Measurements from ENCODE around the gene POLN. TPM values are rescaled to one million over a fixed set of nuclear protein-coding genes. Genes with fewer than 3 reads are reported as not detected.
A peak's percentile ranks its signal among the peaks of the same experiment; 100 is the strongest.
"Not testable (repeated sequence)": the region's sequence is repeated elsewhere in the genome, so short reads cannot be mapped to it uniquely, and the experiment has no call there.

POLN gene
- total RNA-seq, 1 experiment from 2014 or later: 0.24 TPM

GRCh38 chr4:2220016-2220630, 21.8 kb downstream of the POLN start:
- peak; percentile 63 for DNase-seq (ENCODE audit: low read depth)

GRCh38 chr4:2219233-2219760, 22.6 kb downstream of the POLN start:
- DNase-seq (ENCODE audit: low read depth): no peak

GRCh38 chr4:2218436-2218835, 23.5 kb downstream of the POLN start:
- DNase-seq (ENCODE audit: low read depth): no peak

- DNase-seq (ENCODE audit: low read depth): peak; percentile 55
Measured at GRCh38 chr4:2217726-2218125, 24.2 kb downstream of the POLN start.

- no peak for DNase-seq (ENCODE audit: low read depth)
Measured at GRCh38 chr4:2212831-2213230, 29.1 kb downstream of the POLN start.

GRCh38 chr4:2202789-2203188, 39.1 kb downstream of the POLN start:
- DNase-seq (ENCODE audit: low read depth): not testable (repeated sequence)

GRCh38 chr4:2194496-2194895, 47.4 kb downstream of the POLN start:
- DNase-seq (ENCODE audit: low read depth): no peak

- DNase-seq (ENCODE audit: low read depth): no peak
Measured at GRCh38 chr4:2193326-2193725, 48.6 kb downstream of the POLN start.

GRCh38 chr4:2186865-2187172, 55.1 kb downstream of the POLN start:
- no peak for DNase-seq (ENCODE audit: low read depth)

GRCh38 chr4:2186133-2186864, 55.6 kb downstream of the POLN start:
- peak; percentile 33 for DNase-seq (ENCODE audit: low read depth)

GRCh38 chr4:2183394-2183793, 58.5 kb downstream of the POLN start:
- no peak for DNase-seq (ENCODE audit: low read depth)

GRCh38 chr4:2182994-2183393, 58.9 kb downstream of the POLN start:
- no peak for DNase-seq (ENCODE audit: low read depth)

- DNase-seq (ENCODE audit: low read depth): no peak
Measured at GRCh38 chr4:2180410-2180809, 61.5 kb downstream of the POLN start.

GRCh38 chr4:2179717-2180116, 62.2 kb downstream of the POLN start:
- DNase-seq (ENCODE audit: low read depth): no peak

GRCh38 chr4:2178986-2179385, 62.9 kb downstream of the POLN start:
- no peak for DNase-seq (ENCODE audit: low read depth)

GRCh38 chr4:2177443-2178093, 64.4 kb downstream of the POLN start:
- peak; percentile 5 for DNase-seq (ENCODE audit: low read depth)

- no peak for DNase-seq (ENCODE audit: low read depth)
Measured at GRCh38 chr4:2175990-2176698, 65.8 kb downstream of the POLN start.

- no peak for DNase-seq (ENCODE audit: low read depth)
Measured at GRCh38 chr4:2174061-2174460, 67.9 kb downstream of the POLN start.

GRCh38 chr4:2172627-2173231, 69.2 kb downstream of the POLN start:
- no peak for DNase-seq (ENCODE audit: low read depth)

- DNase-seq (ENCODE audit: low read depth): no peak
Measured at GRCh38 chr4:2172161-2172560, 69.8 kb downstream of the POLN start.

GRCh38 chr4:2168469-2169319, 73.2 kb downstream of the POLN start:
- DNase-seq (ENCODE audit: low read depth): no peak
